Measurements from ENCODE around the gene CANT1. TPM values are rescaled to one million over a fixed set of nuclear protein-coding genes. Genes with fewer than 3 reads are reported as not detected.

The CANT1 gene
- total RNA-seq, 2 experiments from 2014 or later, result 28.3 to 30.0 TPM

DNA sequence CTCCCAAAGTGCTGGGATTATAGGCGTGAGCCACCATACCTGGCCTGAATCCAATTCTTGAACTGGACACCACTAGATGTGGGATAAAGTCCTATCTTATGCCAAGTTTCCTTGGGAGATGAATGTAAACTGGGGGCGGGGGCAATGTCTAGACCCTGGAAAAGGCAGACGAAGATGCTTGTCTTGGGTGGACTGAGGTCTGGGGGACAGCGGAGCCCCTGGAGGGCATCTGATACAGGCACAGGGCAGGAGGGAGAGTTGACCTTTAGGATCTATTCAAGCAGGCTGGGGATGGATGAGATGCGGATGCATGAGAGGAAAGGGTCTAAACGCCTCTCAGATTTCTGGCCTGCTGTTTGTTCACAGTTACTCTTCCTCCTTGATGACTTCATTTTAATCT is 26.1 kb upstream of the CANT1 start:
- ChIA-PET CTCF (interaction anchor here (1.5 kb wide), 1 partner anchor 9 kb away, joined by 3 read pairs; no protein-coding TSS in a partner anchor), POLR2A (no interaction called here)
- Histone ChIP-seq H3K27me3 (ENCODE audit: control insufficient read depth in 1 of 2, insufficient read depth in 2 of 2, low read length in 2 of 2) (peaks cover 0 to 4% of the 10 kb centered on the region in 2 experiments), H3K36me3 (ENCODE audit: insufficient read depth, low read length) (no peaks in the 10 kb centered on the region), H3K4me1 (ENCODE audit: insufficient read depth, low read length) (no peaks in the 10 kb centered on the region), H3K27ac (ENCODE audit: low read depth in 1 of 2, low read length in 2 of 2) (no peak overlapping the region), H3K9me3 (ENCODE audit: control insufficient read depth in 1 of 2, insufficient read depth in 1 of 2, low read length in 2 of 2) (no peaks in the 10 kb centered on the region), H3K4me3 (ENCODE audit: low read length) (no peak overlapping the region)
- Mint-ChIP-seq H3K9me3 (no peaks in the 10 kb centered on the region), H3K4me1 (ENCODE audit: low read depth) (no peaks in the 10 kb centered on the region), H3K36me3 (ENCODE audit: low read depth) (no peaks in the 10 kb centered on the region), H3K4me3 (no peak overlapping the region), H3K27me3 (peaks cover 10% of the 10 kb centered on the region), H3K27ac (no peak overlapping the region)
- TF ChIP-seq, protein P1, sequence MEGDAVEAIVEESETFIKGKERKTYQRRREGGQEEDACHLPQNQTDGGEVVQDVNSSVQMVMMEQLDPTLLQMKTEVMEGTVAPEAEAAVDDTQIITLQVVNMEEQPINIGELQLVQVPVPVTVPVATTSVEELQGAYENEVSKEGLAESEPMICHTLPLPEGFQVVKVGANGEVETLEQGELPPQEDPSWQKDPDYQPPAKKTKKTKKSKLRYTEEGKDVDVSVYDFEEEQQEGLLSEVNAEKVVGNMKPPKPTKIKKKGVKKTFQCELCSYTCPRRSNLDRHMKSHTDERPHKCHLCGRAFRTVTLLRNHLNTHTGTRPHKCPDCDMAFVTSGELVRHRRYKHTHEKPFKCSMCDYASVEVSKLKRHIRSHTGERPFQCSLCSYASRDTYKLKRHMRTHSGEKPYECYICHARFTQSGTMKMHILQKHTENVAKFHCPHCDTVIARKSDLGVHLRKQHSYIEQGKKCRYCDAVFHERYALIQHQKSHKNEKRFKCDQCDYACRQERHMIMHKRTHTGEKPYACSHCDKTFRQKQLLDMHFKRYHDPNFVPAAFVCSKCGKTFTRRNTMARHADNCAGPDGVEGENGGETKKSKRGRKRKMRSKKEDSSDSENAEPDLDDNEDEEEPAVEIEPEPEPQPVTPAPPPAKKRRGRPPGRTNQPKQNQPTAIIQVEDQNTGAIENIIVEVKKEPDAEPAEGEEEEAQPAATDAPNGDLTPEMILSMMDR (IDR thresholded peaks at IDR 0.05), result no peak
- intact Hi-C loops (cut with DNase I, micrococcal nuclease), result no loop called here
- no peak for ATAC-seq (ENCODE audit: poor library complexity)
- DNase-seq, result no peak

DNA sequence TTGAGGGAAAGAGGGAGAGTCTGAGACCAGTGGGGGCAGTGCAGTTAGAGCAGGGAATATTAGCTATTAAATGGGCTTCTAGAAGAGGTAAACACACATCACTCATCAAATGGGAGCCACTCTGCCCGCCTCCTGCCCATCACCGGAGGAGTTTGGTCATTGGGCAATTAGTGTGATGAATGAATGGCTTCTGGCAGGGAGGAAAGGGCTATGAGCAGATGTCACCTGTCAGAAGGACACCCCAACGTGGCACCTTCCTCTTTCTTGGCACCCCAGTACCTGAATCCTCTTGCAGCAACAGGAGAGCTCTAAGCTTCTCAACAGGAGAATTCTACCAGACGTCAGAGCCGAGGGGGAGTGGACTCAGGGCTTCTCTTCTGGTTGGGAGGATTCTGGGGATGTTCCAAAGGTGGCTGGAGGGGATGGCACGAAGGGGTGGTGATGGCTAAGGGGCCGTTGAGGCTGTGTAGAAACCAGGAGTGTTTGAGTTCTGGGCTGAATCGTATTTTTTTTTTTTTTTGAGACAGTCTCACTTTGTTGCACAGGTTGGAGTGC is 25.4 kb upstream of the CANT1 start:
- DNase-seq (no peak), ATAC-seq (ENCODE audit: poor library complexity) (no peak)
- Histone ChIP-seq H3K36me3 (ENCODE audit: insufficient read depth, low read length) (no peaks in the 10 kb centered on the region), H3K9me3 (ENCODE audit: control insufficient read depth in 1 of 2, insufficient read depth in 1 of 2, low read length in 2 of 2) (no peaks in the 10 kb centered on the region), H3K27me3 (ENCODE audit: control insufficient read depth in 1 of 2, insufficient read depth in 2 of 2, low read length in 2 of 2) (peaks cover 0 to 4% of the 10 kb centered on the region in 2 experiments), H3K27ac (ENCODE audit: low read depth in 1 of 2, low read length in 2 of 2) (no peak overlapping the region), H3K4me1 (ENCODE audit: insufficient read depth, low read length) (no peaks in the 10 kb centered on the region), H3K4me3 (ENCODE audit: low read length) (no peak overlapping the region)
- H3K4me1 Mint-ChIP-seq (ENCODE audit: low read depth), result no peaks in the 10 kb centered on the region
- POLR2A ChIA-PET, result no interaction called here
- TF ChIP-seq, protein P1 (IDR thresholded peaks at IDR 0.05), result no peak
- CTCF ChIA-PET, result no interaction called here
- H3K4me3 Mint-ChIP-seq, result no peak overlapping the region
- intact Hi-C loops (cut with DNase I, micrococcal nuclease), result no loop called here
- peaks cover 10% of the 10 kb centered on the region for H3K27me3 Mint-ChIP-seq
- no peak overlapping the region for H3K27ac Mint-ChIP-seq
- H3K9me3 Mint-ChIP-seq, result no peaks in the 10 kb centered on the region
- no peaks in the 10 kb centered on the region for H3K36me3 Mint-ChIP-seq (ENCODE audit: low read depth)

DNA sequence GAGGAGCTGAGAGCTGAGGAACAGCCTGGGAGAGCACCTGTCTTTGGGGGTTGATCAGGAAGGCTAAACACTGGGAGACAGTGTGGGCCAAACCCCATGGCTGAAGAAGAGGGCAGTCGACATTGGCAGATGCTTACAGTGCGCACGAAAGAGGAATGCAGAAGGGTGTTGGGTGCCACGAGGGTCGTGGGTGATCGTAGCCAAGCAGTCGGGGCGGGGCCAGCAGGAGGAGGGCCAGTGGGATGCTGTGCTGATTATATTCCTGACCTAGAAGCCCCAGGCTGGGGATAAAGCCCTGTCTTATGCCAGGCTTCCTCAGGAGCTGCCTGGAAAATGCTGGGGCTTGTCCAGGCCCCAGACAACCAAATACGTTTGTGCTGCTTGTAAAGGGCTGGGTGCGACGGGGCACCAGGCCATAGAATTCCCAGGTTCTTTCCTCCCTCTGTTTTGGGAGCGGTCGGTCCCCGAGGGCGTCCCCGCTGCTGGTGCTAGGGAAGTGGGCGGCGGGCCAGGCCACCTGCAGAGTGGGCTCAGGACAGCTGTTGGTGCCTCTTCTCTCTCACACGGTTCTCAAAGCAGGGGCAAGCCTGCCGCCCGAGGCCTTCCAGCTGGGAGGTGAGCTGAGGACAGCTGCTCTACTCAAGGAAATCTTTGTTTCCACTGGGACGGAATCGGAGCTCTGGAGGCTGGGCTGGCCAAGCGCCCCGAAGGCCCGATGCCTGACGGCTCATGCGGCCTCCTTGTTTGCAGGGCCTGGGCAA is 24.4 kb upstream of the CANT1 start:
- POLR2A ChIA-PET, result no interaction called here
- Mint-ChIP-seq H3K27ac (no peak overlapping the region), H3K27me3 (peaks cover 10% of the 10 kb centered on the region), H3K9me3 (no peaks in the 10 kb centered on the region), H3K36me3 (ENCODE audit: low read depth) (no peaks in the 10 kb centered on the region), H3K4me3 (no peak overlapping the region), H3K4me1 (ENCODE audit: low read depth) (no peaks in the 10 kb centered on the region)
- Histone ChIP-seq H3K4me3 (ENCODE audit: low read length) (no peak overlapping the region), H3K36me3 (ENCODE audit: insufficient read depth, low read length) (no peaks in the 10 kb centered on the region), H3K9me3 (ENCODE audit: control insufficient read depth in 1 of 2, insufficient read depth in 1 of 2, low read length in 2 of 2) (no peaks in the 10 kb centered on the region), H3K27me3 (ENCODE audit: control insufficient read depth in 1 of 2, insufficient read depth in 2 of 2, low read length in 2 of 2) (peaks cover 1 to 10% of the 10 kb centered on the region in 2 experiments), H3K27ac (ENCODE audit: low read depth in 1 of 2, low read length in 2 of 2) (no peak overlapping the region), H3K4me1 (ENCODE audit: insufficient read depth, low read length) (no peaks in the 10 kb centered on the region)
- intact Hi-C loops (cut with DNase I, micrococcal nuclease), result no loop called here
- ATAC-seq (ENCODE audit: poor library complexity) (no peak), DNase-seq (no peak)
- CTCF ChIA-PET, result no interaction called here
- TF ChIP-seq, protein P1 (IDR thresholded peaks at IDR 0.05), result no peak
